ENCODE results near the gene ZBP1.

ZBP1 gene

GRCh38 chr20:57617079-57617795, 3.0 kb downstream of the ZBP1 start:
- no peak for DNase-seq

GRCh38 chr20:57616143-57616951, 3.9 kb downstream of the ZBP1 start:
- DNase-seq: no peak

- no peak for DNase-seq
Observed at GRCh38 chr20:57615445-57615811, 4.8 kb downstream of the ZBP1 start.

- no peak for DNase-seq
Observed at GRCh38 chr20:57614490-57615444, 5.5 kb downstream of the ZBP1 start.

GRCh38 chr20:57613481-57613921, 6.7 kb downstream of the ZBP1 start:
- no peak for DNase-seq

GRCh38 chr20:57612916-57613315, 7.3 kb downstream of the ZBP1 start:
- DNase-seq: no peak

- DNase-seq: no peak
Observed at GRCh38 chr20:57612436-57612835, 7.8 kb downstream of the ZBP1 start.

GRCh38 chr20:57611586-57612311, 8.5 kb downstream of the ZBP1 start:
- no peak for DNase-seq

GRCh38 chr20:57610261-57610952, 9.8 kb downstream of the ZBP1 start:
- DNase-seq: no peak

- DNase-seq: no peak
Observed at GRCh38 chr20:57609842-57610167, 10.4 kb downstream of the ZBP1 start.

GRCh38 chr20:57609086-57609841, 11.0 kb downstream of the ZBP1 start:
- DNase-seq: no peak

- DNase-seq: no peak
Observed at GRCh38 chr20:57608516-57608915, 11.7 kb downstream of the ZBP1 start.

- DNase-seq: no peak
Observed at GRCh38 chr20:57605878-57606277, 14.3 kb downstream of the ZBP1 start.

GRCh38 chr20:57605045-57605444, 15.2 kb downstream of the ZBP1 start:
- no peak for DNase-seq

- no peak for DNase-seq
Observed at GRCh38 chr20:57603120-57603519, 17.1 kb downstream of the ZBP1 start.

- no peak for DNase-seq
Observed at GRCh38 chr20:57601737-57602136, 18.5 kb downstream of the ZBP1 start.

GRCh38 chr20:57601211-57601570, 19.0 kb downstream of the ZBP1 start:
- no peak for DNase-seq

- DNase-seq: no peak
Observed at GRCh38 chr20:57600320-57601210, 19.7 kb downstream of the ZBP1 start.

GRCh38 chr20:57598491-57598890, 21.7 kb downstream of the ZBP1 start:
- no peak for DNase-seq

- DNase-seq: no peak
Observed at GRCh38 chr20:57598060-57598459, 22.2 kb downstream of the ZBP1 start.
